CMK (cell line): ENCODE data around the gene RASAL1.
"Not testable (repeated sequence)": the region's sequence is repeated elsewhere in the genome, so short reads cannot be mapped to it uniquely, and the experiment has no call there.

ENCODE experiments used
- DNase-seq: peaks from one replicate; pipeline ENCODE4 v3.0.0-alpha.2; 2010; ENCODE audit warnings: low read depth

The RASAL1 gene

GRCh38 chr12:113141716-113142115 lies 6.2 kb upstream of the RASAL1 start:
- DNase-seq = not testable (repeated sequence)

- no peak for DNase-seq
These were observed 5.1 kb upstream of the RASAL1 start for GRCh38 chr12:113140706-113141105.

- DNase-seq = no peak
These were observed 3.3 kb upstream of the RASAL1 start for GRCh38 chr12:113138826-113139225.

- DNase-seq = no peak
These were observed 2.6 kb upstream of the RASAL1 start for GRCh38 chr12:113137861-113138783.

GRCh38 chr12:113136990-113137511 lies 1.5 kb upstream of the RASAL1 start:
- DNase-seq = no peak

- no peak for DNase-seq
These were observed 798 bp upstream of the RASAL1 start for GRCh38 chr12:113136128-113136989.

GRCh38 chr12:113134521-113134951 lies 1.0 kb downstream of the RASAL1 start:
- DNase-seq = no peak

- DNase-seq = no peak
These were observed 1.5 kb downstream of the RASAL1 start for GRCh38 chr12:113134071-113134470.

GRCh38 chr12:113133666-113134065 lies 1.9 kb downstream of the RASAL1 start:
- DNase-seq = no peak

GRCh38 chr12:113133036-113133435 lies 2.5 kb downstream of the RASAL1 start:
- no peak for DNase-seq

GRCh38 chr12:113131556-113131955 lies 4.0 kb downstream of the RASAL1 start:
- DNase-seq = no peak

- DNase-seq = no peak
These were observed 5.0 kb downstream of the RASAL1 start for GRCh38 chr12:113130457-113131135.

GRCh38 chr12:113129664-113130456 lies 5.7 kb downstream of the RASAL1 start:
- no peak for DNase-seq

- DNase-seq = no peak
These were observed 6.5 kb downstream of the RASAL1 start for GRCh38 chr12:113128802-113129663.

GRCh38 chr12:113127791-113128199 lies 7.8 kb downstream of the RASAL1 start:
- DNase-seq = no peak

GRCh38 chr12:113120670-113121370 lies 14.7 kb downstream of the RASAL1 start:
- DNase-seq = no peak

GRCh38 chr12:113119980-113120669 lies 15.4 kb downstream of the RASAL1 start:
- DNase-seq = no peak

GRCh38 chr12:113118142-113118541 lies 17.4 kb downstream of the RASAL1 start:
- DNase-seq = no peak

GRCh38 chr12:113117684-113118083 lies 17.9 kb downstream of the RASAL1 start:
- DNase-seq = not testable (repeated sequence)
